ENCODE results near the gene SLC9A9. TPM values are rescaled to one million over a fixed set of nuclear protein-coding genes. Genes with fewer than 3 reads are reported as not detected.

The SLC9A9 gene
- total and polyA plus RNA-seq, 8 donors = 0.58 to 29.7 (median 14.0) TPM

DNA sequence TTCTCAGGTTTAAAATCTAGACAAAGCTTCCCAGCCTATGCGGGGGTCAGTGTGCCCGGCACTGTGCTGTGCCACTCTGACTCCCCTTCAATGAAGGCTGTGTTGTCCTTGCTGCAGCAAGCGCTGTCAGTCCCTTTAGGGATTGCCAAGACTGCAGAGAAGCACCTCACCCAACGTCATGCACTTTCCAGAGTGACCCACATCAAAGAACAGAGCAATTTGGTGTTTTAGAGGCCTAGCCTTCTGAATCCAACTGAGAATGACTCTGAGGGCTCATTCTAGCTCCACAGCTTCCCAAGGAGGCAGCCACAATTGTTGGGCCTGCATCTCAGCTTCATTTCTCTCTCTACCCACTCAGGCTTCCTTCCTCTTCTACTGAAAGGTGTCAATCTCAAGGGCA is 26.4 kb downstream of the SLC9A9 start:
- no peaks in the 10 kb centered on the region for H3K27me3 ChIP-seq
- H3K9me3 ChIP-seq = no peaks in the 10 kb centered on the region
- intact Hi-C loops (cut with DNase I; ENCODE audit: low total_unique reads) = no loop called here
- H3K36me3 ChIP-seq = no peaks in the 10 kb centered on the region
- H3K4me3 ChIP-seq = no peak overlapping the region
- no peak for DNase-seq
- H3K4me1 ChIP-seq = peaks cover 9 to 55% (median 22%) of the 10 kb centered on the region in 4 donors
- TF ChIP-seq POLR2A (IDR thresholded peaks at IDR 0.05) (no peak), POLR2AphosphoS5 (IDR thresholded peaks at IDR 0.05) (no peak), EP300 (IDR thresholded peaks at IDR 0.05) (no peak)
- TF ChIP-seq, protein P1, sequence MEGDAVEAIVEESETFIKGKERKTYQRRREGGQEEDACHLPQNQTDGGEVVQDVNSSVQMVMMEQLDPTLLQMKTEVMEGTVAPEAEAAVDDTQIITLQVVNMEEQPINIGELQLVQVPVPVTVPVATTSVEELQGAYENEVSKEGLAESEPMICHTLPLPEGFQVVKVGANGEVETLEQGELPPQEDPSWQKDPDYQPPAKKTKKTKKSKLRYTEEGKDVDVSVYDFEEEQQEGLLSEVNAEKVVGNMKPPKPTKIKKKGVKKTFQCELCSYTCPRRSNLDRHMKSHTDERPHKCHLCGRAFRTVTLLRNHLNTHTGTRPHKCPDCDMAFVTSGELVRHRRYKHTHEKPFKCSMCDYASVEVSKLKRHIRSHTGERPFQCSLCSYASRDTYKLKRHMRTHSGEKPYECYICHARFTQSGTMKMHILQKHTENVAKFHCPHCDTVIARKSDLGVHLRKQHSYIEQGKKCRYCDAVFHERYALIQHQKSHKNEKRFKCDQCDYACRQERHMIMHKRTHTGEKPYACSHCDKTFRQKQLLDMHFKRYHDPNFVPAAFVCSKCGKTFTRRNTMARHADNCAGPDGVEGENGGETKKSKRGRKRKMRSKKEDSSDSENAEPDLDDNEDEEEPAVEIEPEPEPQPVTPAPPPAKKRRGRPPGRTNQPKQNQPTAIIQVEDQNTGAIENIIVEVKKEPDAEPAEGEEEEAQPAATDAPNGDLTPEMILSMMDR (IDR thresholded peaks at IDR 0.05) = no peak
- peak overlapping the region in 4 of 5 donors; percentile 24 to 65 (median 42) for H3K27ac ChIP-seq
- 65 to 70% (median 69%) methylated on average over 4 of the region's 4 CpGs for WGBS, 5 donors

DNA sequence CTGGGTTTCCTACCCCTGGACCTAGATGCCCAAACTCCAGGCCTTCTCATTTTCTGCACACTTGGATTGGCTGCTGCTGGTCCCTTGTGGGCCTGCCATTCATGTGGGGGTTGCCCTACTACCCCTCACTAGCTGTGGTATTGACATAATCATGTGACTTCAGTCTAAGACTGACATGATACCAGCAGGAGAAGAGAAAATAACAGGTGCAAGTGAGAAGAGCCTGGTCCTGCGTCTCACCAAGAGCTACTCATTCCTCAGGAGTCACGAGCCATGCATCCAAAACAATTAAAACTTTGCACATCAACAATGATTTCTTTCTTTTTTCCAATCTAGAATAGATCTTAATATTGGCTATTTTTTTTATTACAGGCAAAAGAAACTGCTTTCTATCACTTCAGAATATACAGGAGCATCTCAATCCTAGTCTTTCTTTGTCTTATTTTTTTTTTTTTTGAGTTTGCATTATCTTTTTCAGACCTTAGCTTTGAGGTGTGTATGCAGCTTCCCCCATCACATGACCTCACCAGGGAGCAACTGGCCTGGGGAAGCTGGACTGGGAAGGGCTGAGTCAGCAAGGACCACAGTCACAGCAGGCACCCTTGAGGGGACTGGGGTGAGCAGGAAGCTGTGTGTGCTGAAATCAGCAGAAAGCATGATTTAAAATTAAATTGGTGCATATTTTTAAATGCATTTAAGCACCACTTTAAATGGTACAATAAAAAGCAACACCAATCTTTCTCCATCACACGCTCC is 27.6 kb downstream of the SLC9A9 start:
- intact Hi-C loops (cut with DNase I; ENCODE audit: low total_unique reads) = no loop called here
- TF ChIP-seq POLR2A (IDR thresholded peaks at IDR 0.05) = no peak
- TF ChIP-seq POLR2AphosphoS5 (IDR thresholded peaks at IDR 0.05) = no peak
- TF ChIP-seq, protein P1 (IDR thresholded peaks at IDR 0.05) = no peak
- TF ChIP-seq EP300 (IDR thresholded peaks at IDR 0.05) = no peak
- 73 to 96% (median 90%) methylated on average over 3 of the region's 3 CpGs for whole genome bisulfite sequencing, 5 donors
- Histone ChIP-seq H3K27me3 (no peaks in the 10 kb centered on the region), H3K27ac (no peak overlapping the region), H3K4me3 (no peak overlapping the region), H3K4me1 (peaks cover 9 to 43% (median 19%) of the 10 kb centered on the region in 4 donors), H3K36me3 (no peaks in the 10 kb centered on the region), H3K9me3 (no peaks in the 10 kb centered on the region)
- DNase-seq = no peak

DNA sequence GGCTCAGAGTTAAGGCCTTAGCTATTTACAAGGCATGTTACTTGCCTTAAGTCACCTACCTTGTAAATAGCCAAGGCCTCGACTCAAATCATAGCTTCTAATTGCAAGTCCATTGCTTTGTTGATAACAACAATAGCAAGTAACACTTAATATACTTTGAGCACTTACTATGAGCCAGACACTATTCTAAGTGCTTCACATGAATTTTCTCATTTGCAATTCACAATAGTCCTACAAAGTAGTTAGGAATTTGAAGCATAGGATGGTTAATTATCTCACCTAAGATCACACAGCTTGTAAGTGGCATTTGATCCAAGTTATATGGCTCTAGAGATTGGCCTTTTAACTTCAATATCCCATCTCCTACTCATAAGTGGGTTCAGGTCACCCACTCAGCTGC is 28.4 kb downstream of the SLC9A9 start:
- Histone ChIP-seq H3K36me3 (no peaks in the 10 kb centered on the region), H3K27me3 (no peaks in the 10 kb centered on the region), H3K4me3 (no peak overlapping the region), H3K27ac (no peak overlapping the region), H3K9me3 (no peaks in the 10 kb centered on the region), H3K4me1 (peaks cover 9 to 36% (median 12%) of the 10 kb centered on the region in 4 donors)
- TF ChIP-seq POLR2AphosphoS5 (IDR thresholded peaks at IDR 0.05) (no peak), EP300 (IDR thresholded peaks at IDR 0.05) (no peak), POLR2A (IDR thresholded peaks at IDR 0.05) (no peak)
- TF ChIP-seq, protein P1 (IDR thresholded peaks at IDR 0.05) = no peak
- intact Hi-C loops (cut with DNase I; ENCODE audit: low total_unique reads) = no loop called here
- DNase-seq = no peak
- WGBS, 5 donors = 67 to 88% (median 77%) methylated on average over 1 of the region's 1 CpG

DNA sequence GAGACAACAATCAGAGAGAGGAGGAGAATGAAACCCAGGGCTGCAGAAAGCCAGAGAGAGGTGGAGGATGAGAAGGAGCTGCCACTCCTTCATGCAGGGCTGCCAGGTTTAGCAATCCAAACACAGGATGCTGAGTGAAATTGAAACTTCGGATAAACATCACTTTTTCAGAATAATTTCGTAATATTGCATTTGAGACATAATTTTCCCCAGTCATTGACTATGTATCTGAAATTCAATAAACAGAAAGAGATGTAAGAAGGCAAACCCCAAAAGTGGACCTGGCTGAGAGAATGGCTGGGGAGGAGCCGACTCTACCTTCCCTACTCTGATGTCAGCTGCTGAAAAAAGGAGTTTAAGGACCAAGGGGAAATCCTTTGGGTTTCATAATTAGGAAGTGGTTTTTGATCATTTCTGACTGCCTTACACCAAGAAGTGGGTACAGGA is 33.8 kb downstream of the SLC9A9 start:
- no peak overlapping the region for H3K4me3 ChIP-seq
- 69 to 85% (median 76%) methylated on average over 3 of the region's 3 CpGs for WGBS, 5 donors
- H3K9me3 ChIP-seq = no peaks in the 10 kb centered on the region
- H3K36me3 ChIP-seq = no peaks in the 10 kb centered on the region
- no peak for DNase-seq
- intact Hi-C loops (cut with DNase I; ENCODE audit: low total_unique reads) = no loop called here
- H3K27ac ChIP-seq = peak overlapping the region in 3 of 5 donors; percentile 30 to 44 (median 36)
- TF ChIP-seq POLR2A (IDR thresholded peaks at IDR 0.05) (no peak), EP300 (IDR thresholded peaks at IDR 0.05) (no peak), POLR2AphosphoS5 (IDR thresholded peaks at IDR 0.05) (no peak)
- TF ChIP-seq, protein P1 (IDR thresholded peaks at IDR 0.05) = no peak
- H3K4me1 ChIP-seq = peaks cover 0 to 26% (median 6%) of the 10 kb centered on the region in 4 donors
- H3K27me3 ChIP-seq = no peaks in the 10 kb centered on the region
